GM19438 (cell line): ENCODE data around the gene SLC12A1.
A peak's percentile ranks its signal among the peaks of the same experiment; 100 is the strongest.

Source experiments
- ATAC-seq: cut with Tn5 transposase; IDR thresholded peaks from one replicate; pipeline ENCODE4 v1.9.1; 2021; ENCODE audit warnings: low read depth; ENCODE audit not compliant: unreplicated experiment

SLC12A1 gene

GRCh38 chr15:48239334-48239733, 33.2 kb downstream of the SLC12A1 start:
- ATAC-seq: no peak

- no peak for ATAC-seq
Observed at GRCh38 chr15:48242015-48242414, 35.9 kb downstream of the SLC12A1 start.

GRCh38 chr15:48242535-48242934, 36.4 kb downstream of the SLC12A1 start:
- ATAC-seq: no peak

GRCh38 chr15:48244921-48245320, 38.8 kb downstream of the SLC12A1 start:
- no peak for ATAC-seq

GRCh38 chr15:48248414-48248813, 42.3 kb downstream of the SLC12A1 start:
- no peak for ATAC-seq

GRCh38 chr15:48250640-48251076, 44.6 kb downstream of the SLC12A1 start:
- ATAC-seq: peak; percentile 66

- ATAC-seq: no peak
Observed at GRCh38 chr15:48253172-48253571, 47.1 kb downstream of the SLC12A1 start.

GRCh38 chr15:48265135-48265534, 59.0 kb downstream of the SLC12A1 start:
- ATAC-seq: no peak

- no peak for ATAC-seq
Observed at GRCh38 chr15:48266024-48266689, 60.1 kb downstream of the SLC12A1 start.

GRCh38 chr15:48267766-48268165, 61.7 kb downstream of the SLC12A1 start:
- no peak for ATAC-seq

GRCh38 chr15:48273049-48273448, 66.9 kb downstream of the SLC12A1 start:
- no peak for ATAC-seq

- no peak for ATAC-seq
Observed at GRCh38 chr15:48278666-48279065, 72.6 kb downstream of the SLC12A1 start.

- no peak for ATAC-seq
Observed at GRCh38 chr15:48279608-48280007, 73.5 kb downstream of the SLC12A1 start.

GRCh38 chr15:48281674-48282073, 75.6 kb downstream of the SLC12A1 start:
- ATAC-seq: no peak

GRCh38 chr15:48282216-48282615, 76.1 kb downstream of the SLC12A1 start:
- ATAC-seq: no peak

GRCh38 chr15:48283396-48284145, 77.5 kb downstream of the SLC12A1 start:
- no peak for ATAC-seq

GRCh38 chr15:48285329-48286214, 79.5 kb downstream of the SLC12A1 start:
- no peak for ATAC-seq

GRCh38 chr15:48289628-48290027, 83.5 kb downstream of the SLC12A1 start:
- no peak for ATAC-seq

- no peak for ATAC-seq
Observed at GRCh38 chr15:48292458-48292857, 86.4 kb downstream of the SLC12A1 start.

GRCh38 chr15:48297668-48298067, 91.6 kb downstream of the SLC12A1 start:
- no peak for ATAC-seq

GRCh38 chr15:48298914-48299313, 92.8 kb downstream of the SLC12A1 start:
- ATAC-seq: no peak
